Measurements from ENCODE around the gene TAF11L5. TPM values are rescaled to one million over a fixed set of nuclear protein-coding genes. Genes with fewer than 3 reads are reported as not detected.
"Not testable (repeated sequence)": the region's sequence is repeated elsewhere in the genome, so short reads cannot be mapped to it uniquely, and the experiment has no call there.

TAF11L5 gene
- total RNA-seq, 3 donors from 2014 or later = not detected

GRCh38 chr5:17521501-17521900, 3.5 kb upstream of the TAF11L5 start, which contains the start of gene TAF11L4:
TAF11L4 (plus strand) TSS chr5:17521801.
- H3K27me3 Mint-ChIP-seq (ENCODE audit: low read depth); H3K4me1 Mint-ChIP-seq (ENCODE audit: low read depth); H3K4me3 Mint-ChIP-seq; H3K36me3 Mint-ChIP-seq (ENCODE audit: insufficient read depth); H3K9me3 Mint-ChIP-seq; DNase-seq; ATAC-seq: not testable (repeated sequence)

GRCh38 chr5:17526504-17526903, 1.5 kb downstream of the TAF11L5 start:
- DNase-seq; ATAC-seq; H3K36me3 Mint-ChIP-seq (ENCODE audit: insufficient read depth); H3K9me3 Mint-ChIP-seq; H3K4me1 Mint-ChIP-seq (ENCODE audit: low read depth); H3K4me3 Mint-ChIP-seq; H3K27me3 Mint-ChIP-seq (ENCODE audit: low read depth): not testable (repeated sequence)

- not testable (repeated sequence) for H3K36me3 Mint-ChIP-seq (ENCODE audit: insufficient read depth); ATAC-seq; DNase-seq; H3K4me3 Mint-ChIP-seq; H3K27me3 Mint-ChIP-seq (ENCODE audit: low read depth); H3K9me3 Mint-ChIP-seq; H3K4me1 Mint-ChIP-seq (ENCODE audit: low read depth)
Observed at GRCh38 chr5:17528369-17528768, 3.3 kb downstream of the TAF11L5 start, which contains the start of gene TAF11L6. TAF11L6 (plus strand) TSS chr5:17528669.

Other genes starting within 250 kb of the TAF11L5 start
- not detected for gene TAF11L2, start 27.0 kb upstream of the TAF11L5 start, total RNA-seq
- gene TAF11L3, start 6.9 kb upstream of the TAF11L5 start, total RNA-seq = not detected
- gene TAF11L4, start 3.4 kb upstream of the TAF11L5 start, total RNA-seq = not detected
- not detected for gene TAF11L6, start 3.4 kb downstream of the TAF11L5 start, total RNA-seq
- gene TAF11L7, start 60.5 kb downstream of the TAF11L5 start, total RNA-seq = not detected
- gene TAF11L8, start 65.7 kb downstream of the TAF11L5 start, total RNA-seq = not detected
- gene TAF11L9, start 69.2 kb downstream of the TAF11L5 start, total RNA-seq = not detected
- gene TAF11L10, start 72.6 kb downstream of the TAF11L5 start, total RNA-seq = not detected
- not detected for gene TAF11L11, start 78.9 kb downstream of the TAF11L5 start, total RNA-seq
- gene TAF11L12, start 85.2 kb downstream of the TAF11L5 start, total RNA-seq = not detected
- gene TAF11L13, start 106.9 kb downstream of the TAF11L5 start, total RNA-seq = not detected
- not detected for gene TAF11L14, start 109.2 kb downstream of the TAF11L5 start, total RNA-seq

Measured in activated T-cell treated with anti-CD3 and anti-CD28 coated beads, Interleukin-2, amount 50 U/mL, for 4 hours (primary cell).